CD4-positive, alpha-beta memory T cell (primary cell): ENCODE measurements around the gene CCDC146. TPM values are rescaled to one million over a fixed set of nuclear protein-coding genes. Genes with fewer than 3 reads are reported as not detected.
"Not testable (repeated sequence)": the region's sequence is repeated elsewhere in the genome, so short reads cannot be mapped to it uniquely, and the experiment has no call there.

Source experiments
- CTCF ChIA-PET: fragments of 350-600 bp; sonication (Branson Sonifier 250); formaldehyde crosslinking; loops from one replicate; lab custom pipeline; 2021; ENCODE audit warnings: inconsistent platforms; ENCODE audit not compliant: partially characterized antibody; lab: Charles Lee
- POLR2A ChIA-PET: fragments of 350-600 bp; sonication (Branson Sonifier 250); formaldehyde crosslinking; loops from one replicate; lab custom pipeline; 2021; ENCODE audit not compliant: partially characterized antibody; lab: Charles Lee
- DNase-seq, 5 donors: peaks; one replicate each; pipeline versions ENCODE4 v3.0.0 to v3.0.0-alpha.2; 2020 to 2022; ENCODE audit warnings: mixed read lengths in 1 of 5
- H3K27ac ChIP-seq: one replicate; pipeline ENCODE4 v1.7.0; 2013; ENCODE audit warnings: low read depth, low read length
- H3K27me3 ChIP-seq: 2 replicates; pipeline ENCODE4 v1.7.0; 2013; ENCODE audit warnings: mild to moderate bottlenecking, low read length, moderate library complexity; ENCODE audit not compliant: insufficient read depth
- H3K36me3 ChIP-seq: 2 replicates; pipeline ENCODE4 v1.7.0; 2013; ENCODE audit warnings: mild to moderate bottlenecking, low read length, moderate library complexity; ENCODE audit not compliant: insufficient read depth
- H3K4me1 ChIP-seq: 2 replicates; pipeline ENCODE4 v1.7.0; 2013; ENCODE audit warnings: mild to moderate bottlenecking, low read length, moderate library complexity; ENCODE audit not compliant: insufficient read depth
- H3K4me3 ChIP-seq, 2 donors: one replicate each; pipeline ENCODE4 v1.7.0; 2013; ENCODE audit warnings: low read length in 2 of 2, mild to moderate bottlenecking in 1 of 2
- H3K9me3 ChIP-seq, 2 donors: one replicate each; pipeline ENCODE4 v1.7.0; 2013; ENCODE audit warnings: low read length in 2 of 2, control low read depth in 1 of 2; ENCODE audit not compliant: control insufficient read depth in 1 of 2
- H3K27ac Mint-ChIP-seq, 7 donors: one replicate each; pipeline ENCODE4 v1.8.0; 2020 to 2021; ENCODE audit warnings: mixed read lengths in 7 of 7, mild to moderate bottlenecking in 6 of 7, inconsistent platforms in 3 of 7, moderate library complexity in 3 of 7
- H3K27me3 Mint-ChIP-seq, 2 donors: one replicate each; pipeline ENCODE4 v1.8.0; 2020 to 2021; ENCODE audit warnings: mixed read lengths in 2 of 2
- H3K36me3 Mint-ChIP-seq, 2 donors: one replicate each; pipeline ENCODE4 v1.8.0; 2020 to 2021; ENCODE audit warnings: mixed read lengths in 2 of 2, inconsistent platforms in 1 of 2, mild to moderate bottlenecking in 1 of 2
- H3K4me1 Mint-ChIP-seq, 4 donors: one replicate each; pipeline ENCODE4 v1.8.0; 2020 to 2021; ENCODE audit warnings: mixed read lengths in 4 of 4, mild to moderate bottlenecking in 1 of 4
- H3K4me3 Mint-ChIP-seq, 8 donors: one replicate each; pipeline ENCODE4 v1.8.0; 2020 to 2021; ENCODE audit warnings: mixed read lengths in 8 of 8, mild to moderate bottlenecking in 7 of 8, moderate library complexity in 6 of 8, inconsistent platforms in 3 of 8
- H3K9me3 Mint-ChIP-seq, 8 donors: one replicate each; pipeline ENCODE4 v1.8.0; 2020 to 2021; ENCODE audit warnings: mixed read lengths in 8 of 8, mild to moderate bottlenecking in 5 of 8, inconsistent platforms in 3 of 8, moderate library complexity in 1 of 8
- intact Hi-C: fragments of 100-400 bp; cut with micrococcal nuclease; formaldehyde crosslinking; loops from one replicate; pipeline ENCODE4 v1.15.1; 2023
- polyA plus RNA-seq, 2 donors: library from polyadenylated mRNA; unstranded; fragments of 300-500 nt; fragmentation: Illumina TruSeq; gene quantifications; one replicate each; pipeline ENCODE4 v1.2.3, GENCODE V29; 2021
- total RNA-seq, 2 experiments: library from RNA; stranded (reverse); gene quantifications; one replicate each; pipeline ENCODE4 v1.2.3, GENCODE V29; 2021

CCDC146 gene
- total and polyA plus RNA-seq, 4 experiments from 2014 or later: 2.5 to 16.0 (median 9.1) TPM

DNA sequence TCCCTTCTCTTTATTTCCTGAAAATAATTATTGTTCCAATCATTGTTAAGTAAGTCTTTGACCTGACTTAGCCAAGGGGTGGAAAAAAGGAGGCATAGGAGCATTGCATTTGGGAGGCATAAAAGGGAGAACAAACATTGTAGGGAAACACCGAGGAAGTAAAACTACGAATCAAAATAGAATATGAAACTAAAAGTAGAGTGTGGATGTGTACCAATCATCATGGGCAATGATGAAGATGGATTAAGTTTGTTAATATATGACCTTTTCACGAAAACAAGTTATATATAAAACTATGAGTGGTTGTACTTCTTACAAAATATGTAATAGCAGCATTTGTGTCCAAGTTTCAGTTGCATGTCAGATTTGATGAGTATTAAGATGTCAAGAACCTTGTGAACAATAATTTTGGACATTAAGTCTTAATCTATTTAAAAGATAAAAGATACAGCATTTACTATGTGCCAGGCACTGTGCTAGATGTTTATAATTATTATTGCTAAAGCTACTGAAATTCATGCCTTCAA lies 52.9 kb downstream of the CCDC146 start:
- H3K27ac ChIP-seq, H3K27me3 Mint-ChIP-seq, H3K4me1 Mint-ChIP-seq, CTCF ChIA-PET, DNase-seq, H3K27me3 ChIP-seq, H3K36me3 ChIP-seq, POLR2A ChIA-PET, H3K4me1 ChIP-seq, H3K36me3 Mint-ChIP-seq, H3K9me3 Mint-ChIP-seq, H3K4me3 Mint-ChIP-seq, H3K27ac Mint-ChIP-seq, intact Hi-C loops, H3K9me3 ChIP-seq, H3K4me3 ChIP-seq: not testable (repeated sequence)

DNA sequence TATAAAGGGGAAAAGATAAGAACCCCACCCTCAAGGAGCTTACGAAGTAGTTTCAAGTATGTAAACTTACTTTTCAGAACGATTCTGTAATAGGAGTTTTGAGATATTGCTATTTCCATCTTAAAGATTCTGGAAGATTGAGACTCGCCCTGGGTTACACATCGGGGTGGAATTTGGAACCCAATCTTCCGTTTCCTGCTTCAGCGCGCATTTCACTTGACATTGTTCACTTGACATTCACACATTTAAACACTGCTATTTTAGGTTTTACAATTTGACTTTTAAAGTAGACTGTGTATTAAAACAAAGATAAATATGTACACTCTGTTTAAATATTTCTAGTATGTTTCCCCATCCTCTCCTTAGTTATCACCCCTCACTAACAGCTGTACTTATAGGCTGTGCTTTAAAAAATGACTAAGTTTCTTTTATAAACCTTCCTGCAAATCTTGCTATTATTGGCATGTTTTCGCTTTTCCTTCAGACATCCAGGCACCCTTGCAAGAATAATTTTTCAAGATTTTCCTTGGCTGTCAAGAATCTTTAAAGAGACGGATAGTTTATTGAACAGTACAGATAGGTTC lies 55.0 kb downstream of the CCDC146 start:
- CTCF ChIA-PET, H3K9me3 Mint-ChIP-seq, POLR2A ChIA-PET, H3K4me1 Mint-ChIP-seq, DNase-seq, H3K36me3 Mint-ChIP-seq, H3K4me1 ChIP-seq, H3K27me3 ChIP-seq, intact Hi-C loops, H3K27ac Mint-ChIP-seq, H3K27me3 Mint-ChIP-seq, H3K4me3 Mint-ChIP-seq, H3K36me3 ChIP-seq, H3K9me3 ChIP-seq, H3K4me3 ChIP-seq, H3K27ac ChIP-seq: not testable (repeated sequence)

DNA sequence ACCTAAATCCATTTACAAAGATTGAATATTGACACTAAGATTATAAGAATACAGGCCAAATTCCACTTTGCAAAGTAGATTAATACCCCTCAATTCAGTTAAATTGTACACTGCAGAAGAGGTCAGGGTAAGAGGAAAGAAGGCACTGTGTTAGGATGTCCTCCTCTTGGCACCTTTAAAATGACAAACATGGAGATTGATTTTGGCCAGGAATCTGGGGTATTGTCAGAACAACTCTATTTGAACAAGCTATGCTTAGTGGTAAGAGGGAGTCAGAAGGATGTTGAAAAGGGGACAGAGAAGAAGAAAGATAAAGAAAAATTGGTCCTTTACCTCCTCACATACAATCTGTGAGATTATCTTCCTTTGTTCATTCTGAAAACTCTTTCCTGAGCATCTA lies 55.6 kb downstream of the CCDC146 start:
- DNase-seq, H3K9me3 Mint-ChIP-seq, H3K4me1 ChIP-seq, H3K9me3 ChIP-seq, H3K36me3 Mint-ChIP-seq, H3K36me3 ChIP-seq, CTCF ChIA-PET, POLR2A ChIA-PET, H3K27me3 ChIP-seq, H3K27ac Mint-ChIP-seq, H3K27me3 Mint-ChIP-seq, H3K4me3 Mint-ChIP-seq, H3K4me3 ChIP-seq, H3K4me1 Mint-ChIP-seq, intact Hi-C loops, H3K27ac ChIP-seq: not testable (repeated sequence)

DNA sequence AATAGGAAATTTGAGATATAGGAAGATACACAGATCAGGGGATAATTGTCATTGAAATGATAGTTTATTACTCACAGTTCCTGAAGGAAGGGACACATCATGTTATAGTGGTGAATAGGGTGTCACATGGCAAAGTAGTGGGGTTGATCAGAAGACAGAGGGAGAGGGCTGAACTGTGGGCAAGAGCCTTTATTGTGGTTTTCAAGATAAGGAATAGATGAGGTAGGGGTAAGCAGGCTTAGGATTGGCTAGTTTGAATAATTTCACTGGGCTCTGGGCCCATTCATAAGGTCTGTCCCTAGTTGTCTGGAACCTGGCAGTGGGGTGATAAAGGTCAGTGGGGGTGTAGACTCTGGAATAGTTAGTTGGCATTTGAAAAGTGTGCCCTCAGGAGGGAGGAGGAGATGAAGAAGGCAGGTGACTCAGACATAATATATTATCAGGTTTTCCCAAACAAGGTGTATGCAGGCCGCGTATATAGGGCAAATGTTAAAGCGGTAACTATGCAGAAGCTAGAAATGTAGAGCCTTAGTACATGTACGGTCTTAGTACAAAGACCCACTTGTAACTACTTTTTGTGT lies 58.7 kb downstream of the CCDC146 start:
- H3K27me3 Mint-ChIP-seq: no peaks in the 10 kb centered on the region
- H3K9me3 Mint-ChIP-seq: peaks cover 0 to 3% (median 0%) of the 10 kb centered on the region in 8 donors
- Histone ChIP-seq H3K27me3 (no peaks in the 10 kb centered on the region), H3K9me3 (no peaks in the 10 kb centered on the region), H3K4me3 (no peak overlapping the region), H3K4me1 (no peaks in the 10 kb centered on the region), H3K27ac (no peak overlapping the region), H3K36me3 (no peaks in the 10 kb centered on the region)
- ChIA-PET CTCF (interaction anchor here (0.7 kb wide), 1 partner anchor 66 kb away, joined by 3 read pairs; no protein-coding TSS in a partner anchor), POLR2A (no interaction called here)
- peaks cover 0 to 5% of the 10 kb centered on the region in 2 donors for H3K36me3 Mint-ChIP-seq
- DNase-seq: no peak
- no peak overlapping the region for H3K27ac Mint-ChIP-seq
- peak overlapping the region in 1 of 8 donors; percentile 61 for H3K4me3 Mint-ChIP-seq
- H3K4me1 Mint-ChIP-seq: no peaks in the 10 kb centered on the region
- intact Hi-C loops: no loop called here

DNA sequence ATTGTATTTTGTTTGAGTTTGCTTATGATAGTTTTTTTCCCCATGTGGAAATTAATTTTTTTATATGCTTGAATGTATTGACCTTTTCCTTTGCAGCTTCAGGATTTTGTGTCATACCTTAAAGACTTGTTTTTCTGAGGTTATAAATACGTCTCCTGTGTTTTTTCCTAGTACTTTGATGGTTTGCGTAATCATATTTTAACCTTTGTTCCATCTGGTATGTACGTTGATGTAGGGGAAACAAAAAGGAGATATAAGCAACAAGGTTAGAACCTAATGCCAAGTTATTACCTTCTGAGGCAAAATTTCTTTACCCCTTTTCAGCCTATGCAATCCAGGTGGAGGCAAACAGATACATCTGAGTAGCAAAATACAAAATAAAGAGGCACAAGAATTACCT lies 59.3 kb downstream of the CCDC146 start:
- Histone ChIP-seq H3K4me3 (no peak overlapping the region), H3K27ac (no peak overlapping the region), H3K27me3 (no peaks in the 10 kb centered on the region), H3K36me3 (no peaks in the 10 kb centered on the region), H3K9me3 (no peaks in the 10 kb centered on the region), H3K4me1 (no peaks in the 10 kb centered on the region)
- no peak for DNase-seq
- Mint-ChIP-seq H3K36me3 (peaks cover 0 to 5% of the 10 kb centered on the region in 2 donors), H3K9me3 (peaks cover 0 to 3% (median 0%) of the 10 kb centered on the region in 8 donors), H3K4me3 (no peak overlapping the region), H3K4me1 (no peaks in the 10 kb centered on the region), H3K27me3 (no peaks in the 10 kb centered on the region), H3K27ac (no peak overlapping the region)
- ChIA-PET POLR2A (no interaction called here), CTCF (interaction anchor here (0.6 to 0.7 kb wide), 2 partner anchors 65 to 148 kb away, joined by 3 read pairs; no protein-coding TSS in a partner anchor)
- intact Hi-C loops: no loop called here

DNA sequence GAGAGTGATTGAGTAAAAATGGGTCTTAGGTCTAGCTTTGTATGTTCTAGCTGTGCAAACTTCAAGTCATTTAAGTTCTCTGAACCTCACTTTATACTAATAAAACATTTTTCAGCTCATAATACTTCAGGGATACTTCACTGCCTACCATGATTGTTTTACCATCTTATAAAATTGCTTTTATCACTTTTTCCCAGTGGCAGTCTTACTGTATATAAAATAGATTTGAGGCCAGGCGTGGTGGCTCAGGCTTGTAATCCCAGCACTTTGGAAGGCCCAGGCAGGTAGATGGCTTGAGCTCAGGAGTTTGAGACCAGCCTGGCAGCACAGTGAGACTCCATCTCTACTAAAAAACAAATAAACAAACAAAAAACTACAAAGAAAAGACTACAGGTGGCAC lies 59.8 kb downstream of the CCDC146 start:
- Mint-ChIP-seq H3K27ac (no peak overlapping the region), H3K4me1 (no peaks in the 10 kb centered on the region)
- no peak overlapping the region for H3K27ac ChIP-seq

DNA sequence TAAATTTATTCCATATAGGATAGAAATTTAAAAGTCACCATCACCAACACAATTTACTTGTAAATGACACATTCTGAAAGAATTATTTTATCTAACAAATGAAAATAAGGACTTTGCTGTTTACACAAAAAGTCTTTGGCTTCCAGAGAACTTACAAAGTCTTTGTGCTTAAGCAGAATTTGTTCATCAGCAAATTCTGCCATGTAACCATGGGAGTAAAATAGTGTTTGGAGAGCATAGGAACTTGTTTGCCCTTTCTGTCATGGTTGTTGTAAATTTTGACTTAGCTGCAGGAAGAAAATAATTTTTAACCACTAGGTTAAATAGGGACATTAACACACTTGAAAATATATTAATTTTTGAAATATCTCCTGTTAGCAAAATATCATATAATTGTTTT lies 62.0 kb downstream of the CCDC146 start:
- Histone ChIP-seq H3K36me3 (no peaks in the 10 kb centered on the region), H3K4me1 (no peaks in the 10 kb centered on the region), H3K4me3 (no peak overlapping the region), H3K9me3 (no peaks in the 10 kb centered on the region), H3K27me3 (no peaks in the 10 kb centered on the region), H3K27ac (no peak overlapping the region)
- intact Hi-C loops: no loop called here
- H3K27me3 Mint-ChIP-seq: no peaks in the 10 kb centered on the region
- H3K4me3 Mint-ChIP-seq: no peak overlapping the region
- H3K4me1 Mint-ChIP-seq: no peaks in the 10 kb centered on the region
- ChIA-PET POLR2A (interaction anchor here (0.6 to 1.2 kb wide), 2 partner anchors 54 to 808 kb away, joined by 3 to 4 read pairs; no protein-coding TSS in a partner anchor), CTCF (no interaction called here)
- DNase-seq: no peak
- H3K9me3 Mint-ChIP-seq: peaks cover 0 to 3% (median 0%) of the 10 kb centered on the region in 8 donors
- peaks cover 0 to 5% of the 10 kb centered on the region in 2 donors for H3K36me3 Mint-ChIP-seq
- H3K27ac Mint-ChIP-seq: no peak overlapping the region

More for the DNA sequence above, 59.8 kb downstream of the CCDC146 start:
- intact Hi-C loops: no loop called here
- Histone ChIP-seq H3K36me3 (no peaks in the 10 kb centered on the region), H3K4me3 (no peak overlapping the region), H3K27me3 (no peaks in the 10 kb centered on the region), H3K4me1 (no peaks in the 10 kb centered on the region), H3K9me3 (no peaks in the 10 kb centered on the region)
- Mint-ChIP-seq H3K36me3 (peaks cover 0 to 5% of the 10 kb centered on the region in 2 donors), H3K9me3 (peaks cover 0 to 3% (median 0%) of the 10 kb centered on the region in 8 donors), H3K4me3 (no peak overlapping the region), H3K27me3 (no peaks in the 10 kb centered on the region)
- POLR2A ChIA-PET: no interaction called here
- no peak for DNase-seq
- CTCF ChIA-PET: interaction anchor here (0.6 kb wide), 1 partner anchor 148 kb away, joined by 3 read pairs; no protein-coding TSS in a partner anchor
